ENCODE results near the gene OCEL1.
A peak's percentile ranks its signal among the peaks of the same experiment; 100 is the strongest.
"Not testable (repeated sequence)": the region's sequence is repeated elsewhere in the genome, so short reads cannot be mapped to it uniquely, and the experiment has no call there.

Gene OCEL1

GRCh38 chr19:17226002-17226933, at the start of gene OCEL1:
TSS of gene OCEL1 (plus strand) at chr19:17226226. CDS start at chr19:17226248, 22 bp downstream.
- DNase-seq (ENCODE audit: low spot score) = peak; percentile 97

- DNase-seq (ENCODE audit: low spot score) = no peak
Measured at GRCh38 chr19:17178291-17178690, 47.7 kb upstream of the OCEL1 start.

GRCh38 chr19:17180997-17181702, 44.9 kb upstream of the OCEL1 start:
- DNase-seq (ENCODE audit: low spot score) = no peak

GRCh38 chr19:17183271-17183761, 42.7 kb upstream of the OCEL1 start:
- no peak for DNase-seq (ENCODE audit: low spot score)

GRCh38 chr19:17183858-17184321, 42.1 kb upstream of the OCEL1 start:
- DNase-seq (ENCODE audit: low spot score) = no peak

GRCh38 chr19:17184371-17184841, 41.6 kb upstream of the OCEL1 start:
- no peak for DNase-seq (ENCODE audit: low spot score)

GRCh38 chr19:17185590-17185989, 40.4 kb upstream of the OCEL1 start:
- DNase-seq (ENCODE audit: low spot score) = no peak

- not testable (repeated sequence) for DNase-seq (ENCODE audit: low spot score)
Measured at GRCh38 chr19:17191736-17192135, 34.3 kb upstream of the OCEL1 start.

- no peak for DNase-seq (ENCODE audit: low spot score)
Measured at GRCh38 chr19:17192751-17193150, 33.3 kb upstream of the OCEL1 start.

GRCh38 chr19:17194608-17195007, 31.4 kb upstream of the OCEL1 start:
- DNase-seq (ENCODE audit: low spot score) = no peak

- DNase-seq (ENCODE audit: low spot score) = no peak
Measured at GRCh38 chr19:17195106-17195505, 30.9 kb upstream of the OCEL1 start.

GRCh38 chr19:17196610-17197009, 29.4 kb upstream of the OCEL1 start:
- DNase-seq (ENCODE audit: low spot score) = no peak

GRCh38 chr19:17197666-17198065, 28.4 kb upstream of the OCEL1 start:
- DNase-seq (ENCODE audit: low spot score) = no peak

GRCh38 chr19:17200408-17201079, 25.5 kb upstream of the OCEL1 start:
- no peak for DNase-seq (ENCODE audit: low spot score)

GRCh38 chr19:17202249-17202648, 23.8 kb upstream of the OCEL1 start:
- no peak for DNase-seq (ENCODE audit: low spot score)

GRCh38 chr19:17202713-17203112, 23.3 kb upstream of the OCEL1 start:
- no peak for DNase-seq (ENCODE audit: low spot score)

- DNase-seq (ENCODE audit: low spot score) = peak; percentile 52
Measured at GRCh38 chr19:17205237-17206140, 20.5 kb upstream of the OCEL1 start.

GRCh38 chr19:17206736-17207581, 19.1 kb upstream of the OCEL1 start:
- no peak for DNase-seq (ENCODE audit: low spot score)

GRCh38 chr19:17209126-17210036, 16.6 kb upstream of the OCEL1 start:
- DNase-seq (ENCODE audit: low spot score) = peak; percentile 45
